Neural progenitor cell (in vitro differentiated cells): ENCODE results near the gene PSKH1. TPM values are rescaled to one million over a fixed set of nuclear protein-coding genes. Genes with fewer than 3 reads are reported as not detected.

Experiments used
- DNase-seq: peaks from one replicate; pipeline ENCODE4 v3.0.0-alpha.2; 2016; ENCODE audit warnings: low spot score
- H2AFZ ChIP-seq: fragments of 200-600 bp; sonication (generic); replicated peaks from 2 replicates; pipeline ENCODE4 v1.6.1; 2016; ENCODE audit warnings: antibody characterized with exemption
- H3F3A ChIP-seq: fragments of 200-600 bp; sonication (generic); 2 replicates; pipeline ENCODE4 v1.6.1; 2016; ENCODE audit warnings: antibody characterized with exemption, low read depth
- H3K27ac ChIP-seq: fragments of 200-600 bp; sonication (generic); 2 replicates; pipeline ENCODE4 v1.5.1; 2016; ENCODE audit warnings: mild to moderate bottlenecking
- H3K27me3 ChIP-seq: fragments of 200-600 bp; sonication (generic); 2 replicates; pipeline ENCODE4 v1.6.1; 2016; ENCODE audit warnings: mild to moderate bottlenecking, moderate library complexity
- H3K36me3 ChIP-seq: fragments of 200-600 bp; sonication (generic); 2 replicates; pipeline ENCODE4 v1.5.1; 2016
- H3K4me1 ChIP-seq: fragments of 200-600 bp; sonication (generic); 2 replicates; pipeline ENCODE4 v1.6.1; 2016; ENCODE audit warnings: mixed run types
- H3K4me2 ChIP-seq: fragments of 200-600 bp; sonication (generic); 2 replicates; pipeline ENCODE4 v1.6.1; 2016
- H3K4me3 ChIP-seq: fragments of 200-600 bp; sonication (generic); 2 replicates; pipeline ENCODE4 v1.5.1; 2016
- H3K79me2 ChIP-seq: fragments of 200-600 bp; sonication (generic); 2 replicates; pipeline ENCODE4 v1.6.1; 2016; ENCODE audit warnings: low read depth
- H3K9ac ChIP-seq: fragments of 200-600 bp; sonication (generic); 2 replicates; pipeline ENCODE4 v1.6.1; 2016
- H3K9me3 ChIP-seq: fragments of 200-600 bp; sonication (generic); 2 replicates; pipeline ENCODE4 v1.5.1; 2016; ENCODE audit warnings: low read depth
- H4K20me1 ChIP-seq: fragments of 200-600 bp; sonication (generic); 2 replicates; pipeline ENCODE4 v1.6.1; 2016; ENCODE audit warnings: low read depth
- H3K27ac Mint-ChIP-seq: 3 replicates; pipeline ENCODE4 v1.8.0; 2021; ENCODE audit warnings: mixed read lengths
- H3K27me3 Mint-ChIP-seq: 2 replicates; pipeline ENCODE4 v1.8.0; 2022; ENCODE audit warnings: low read depth, mild to moderate bottlenecking, inconsistent platforms, moderate library complexity, mixed read lengths; ENCODE audit not compliant: insufficient read depth
- H3K36me3 Mint-ChIP-seq: 3 replicates; pipeline ENCODE4 v1.8.0; 2021; ENCODE audit warnings: mixed read lengths
- H3K4me1 Mint-ChIP-seq: 3 replicates; pipeline ENCODE4 v1.8.0; 2021; ENCODE audit warnings: mixed read lengths
- H3K4me3 Mint-ChIP-seq: 3 replicates; pipeline ENCODE4 v1.8.0; 2021; ENCODE audit warnings: mild to moderate bottlenecking, moderate library complexity, mixed read lengths
- H3K9me3 Mint-ChIP-seq: 3 replicates; pipeline ENCODE4 v1.8.0; 2020; ENCODE audit warnings: mixed read lengths
- CTCF ChIP-seq: fragments of 200-600 bp; sonication (generic); IDR thresholded peaks from 2 replicates; pipeline ENCODE4 v1.5.1; 2017; ENCODE audit warnings: antibody characterized with exemption, mild to moderate bottlenecking
- EZH2 ChIP-seq: fragments of 200-600 bp; sonication (generic); IDR thresholded peaks from 2 replicates; pipeline ENCODE4 v1.6.1; 2017; ENCODE audit warnings: antibody characterized with exemption, mild to moderate bottlenecking, moderate library complexity
- EZH2phosphoT487 ChIP-seq: fragments of 200-600 bp; sonication (generic); IDR thresholded peaks from 2 replicates; pipeline ENCODE4 v1.6.1; 2017; ENCODE audit warnings: antibody characterized with exemption
- total RNA-seq: library from RNA; depleted of rRNA; stranded (reverse); fragments of >200 nt; gene quantifications from 2 replicates; pipeline ENCODE4 v1.2.3, GENCODE V29; 2015; ENCODE audit warnings: low replicate concordance

The PSKH1 gene
- total RNA-seq, 1 donor from 2014 or later = 13.1 TPM

- DNase-seq = no peak
- Histone ChIP-seq H3K4me1 (peaks cover 2% of the 10 kb centered on the region), H3K79me2 (no peaks in the 10 kb centered on the region), H4K20me1 (peaks cover 2% of the 10 kb centered on the region), H3F3A (no peaks in the 10 kb centered on the region), H3K36me3 (no peaks in the 10 kb centered on the region), H3K4me3 (no peak overlapping the region), H3K27me3 (no peaks in the 10 kb centered on the region), H3K27ac (no peak overlapping the region), H2AFZ (no peak overlapping the region), H3K4me2 (no peak overlapping the region), H3K9ac (no peak overlapping the region), H3K9me3 (no peaks in the 10 kb centered on the region)
- H3K27me3 Mint-ChIP-seq = peaks cover 8% of the 10 kb centered on the region
- no peak overlapping the region for H3K27ac Mint-ChIP-seq
- TF ChIP-seq CTCF = no peak
- TF ChIP-seq EZH2phosphoT487 = no peak
- TF ChIP-seq EZH2 = no peak
- no peaks in the 10 kb centered on the region for H3K36me3 Mint-ChIP-seq
- H3K9me3 Mint-ChIP-seq = no peaks in the 10 kb centered on the region
- H3K4me1 Mint-ChIP-seq = peaks cover 3% of the 10 kb centered on the region
- no peak overlapping the region for H3K4me3 Mint-ChIP-seq
Measured at GRCh38 chr16:67949645-67950044, 56.6 kb downstream of the PSKH1 start.

GRCh38 chr16:67950335-67950843 lies 57.3 kb downstream of the PSKH1 start:
- Histone ChIP-seq H3K36me3 (no peaks in the 10 kb centered on the region), H3K9ac (no peak overlapping the region), H4K20me1 (no peaks in the 10 kb centered on the region), H3K79me2 (no peaks in the 10 kb centered on the region), H3K4me2 (no peak overlapping the region), H3K27me3 (no peaks in the 10 kb centered on the region), H3K4me3 (no peak overlapping the region), H3K9me3 (no peaks in the 10 kb centered on the region), H2AFZ (no peak overlapping the region), H3K27ac (no peak overlapping the region), H3F3A (no peaks in the 10 kb centered on the region), H3K4me1 (no peaks in the 10 kb centered on the region)
- H3K4me3 Mint-ChIP-seq = no peak overlapping the region
- TF ChIP-seq EZH2phosphoT487 (no peak), EZH2 (no peak), CTCF (no peak)
- no peaks in the 10 kb centered on the region for H3K9me3 Mint-ChIP-seq
- no peak overlapping the region for H3K27ac Mint-ChIP-seq
- DNase-seq = no peak
- peaks cover 6% of the 10 kb centered on the region for H3K27me3 Mint-ChIP-seq
- H3K4me1 Mint-ChIP-seq = no peaks in the 10 kb centered on the region
- no peaks in the 10 kb centered on the region for H3K36me3 Mint-ChIP-seq

- Histone ChIP-seq H3F3A (no peaks in the 10 kb centered on the region), H3K4me3 (no peak overlapping the region), H4K20me1 (no peaks in the 10 kb centered on the region), H3K4me2 (no peak overlapping the region), H3K27me3 (no peaks in the 10 kb centered on the region), H3K9me3 (no peaks in the 10 kb centered on the region), H3K27ac (no peak overlapping the region), H3K36me3 (no peaks in the 10 kb centered on the region), H2AFZ (no peak overlapping the region), H3K79me2 (no peaks in the 10 kb centered on the region), H3K9ac (no peak overlapping the region), H3K4me1 (no peaks in the 10 kb centered on the region)
- H3K4me1 Mint-ChIP-seq = no peaks in the 10 kb centered on the region
- H3K9me3 Mint-ChIP-seq = no peaks in the 10 kb centered on the region
- no peak for TF ChIP-seq EZH2phosphoT487
- no peak for TF ChIP-seq CTCF
- TF ChIP-seq EZH2 = no peak
- no peak for DNase-seq
- peaks cover 6% of the 10 kb centered on the region for H3K27me3 Mint-ChIP-seq
- no peak overlapping the region for H3K27ac Mint-ChIP-seq
- no peaks in the 10 kb centered on the region for H3K36me3 Mint-ChIP-seq
- H3K4me3 Mint-ChIP-seq = no peak overlapping the region
Measured at GRCh38 chr16:67951485-67951884, 58.4 kb downstream of the PSKH1 start.
